ENCODE results near the gene CSF1R. TPM values are rescaled to one million over a fixed set of nuclear protein-coding genes. Genes with fewer than 3 reads are reported as not detected.
A peak's percentile ranks its signal among the peaks of the same experiment; 100 is the strongest.

Gene CSF1R
- total RNA-seq, 8 experiments from 2014 or later = 0.16 to 0.94 (median 0.53) TPM

DNA sequence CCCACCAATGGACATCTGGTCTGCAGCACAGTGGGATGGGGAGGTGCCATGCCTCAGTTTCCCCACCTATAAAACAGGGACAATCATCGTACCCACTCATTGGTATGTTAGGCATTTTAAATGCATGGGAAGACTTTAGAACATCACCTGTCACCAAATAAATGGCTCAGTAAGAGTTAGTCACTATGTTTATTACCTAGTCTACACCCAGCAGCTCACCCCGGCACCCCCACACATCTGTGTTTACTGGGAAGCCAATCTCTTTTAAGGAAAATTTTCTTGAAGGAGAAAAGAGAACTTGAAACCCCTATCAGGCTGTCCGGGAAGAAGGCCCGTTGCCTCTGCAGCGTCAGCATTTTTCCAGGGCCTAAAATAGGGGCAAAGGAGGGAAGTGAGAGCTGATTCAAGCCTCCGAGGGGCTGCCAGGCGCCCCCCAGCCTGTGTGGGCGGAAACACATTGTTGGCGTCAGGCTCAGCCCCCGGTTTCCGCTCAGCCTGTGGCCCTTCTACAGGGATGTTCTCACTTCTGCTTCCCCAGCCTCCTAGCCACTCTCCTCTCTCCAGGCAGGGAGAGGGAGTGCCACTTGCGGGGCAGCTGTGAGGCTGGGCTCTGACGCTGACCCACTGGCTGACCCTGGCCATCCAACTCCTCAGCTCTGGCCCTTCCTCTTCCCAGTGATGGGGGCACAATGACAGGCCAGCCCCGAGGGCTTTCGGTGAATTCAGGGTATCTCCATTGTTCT is 4.6 kb downstream of the CSF1R start:
- H3K4me3 ChIP-seq = no peak overlapping the region
- WGBS, 10 experiments = 0 to 100% (median 43%) methylated on average over 1 to 6 of the region's 15 CpGs; no CpG with 5 or more reads in 1 of the 10 experiments
- peak in 2 of 8 experiments; percentile 23 to 51 for ATAC-seq (replicated peaks in 6 of 8)
- peaks cover 0 to 5% of the 10 kb centered on the region in 2 donors for H3K4me1 ChIP-seq (replicated peaks in 1 of 2)
- H3K27ac ChIP-seq = no peak overlapping the region
- in situ Hi-C loops (cut with MboI; ENCODE audit: low pct_unique_long_range_greater_than_20kb in 2 of 9, low sequenced_read_pairs in 9 of 9, unreplicated experiment in 9 of 9) = no loop called here

DNA sequence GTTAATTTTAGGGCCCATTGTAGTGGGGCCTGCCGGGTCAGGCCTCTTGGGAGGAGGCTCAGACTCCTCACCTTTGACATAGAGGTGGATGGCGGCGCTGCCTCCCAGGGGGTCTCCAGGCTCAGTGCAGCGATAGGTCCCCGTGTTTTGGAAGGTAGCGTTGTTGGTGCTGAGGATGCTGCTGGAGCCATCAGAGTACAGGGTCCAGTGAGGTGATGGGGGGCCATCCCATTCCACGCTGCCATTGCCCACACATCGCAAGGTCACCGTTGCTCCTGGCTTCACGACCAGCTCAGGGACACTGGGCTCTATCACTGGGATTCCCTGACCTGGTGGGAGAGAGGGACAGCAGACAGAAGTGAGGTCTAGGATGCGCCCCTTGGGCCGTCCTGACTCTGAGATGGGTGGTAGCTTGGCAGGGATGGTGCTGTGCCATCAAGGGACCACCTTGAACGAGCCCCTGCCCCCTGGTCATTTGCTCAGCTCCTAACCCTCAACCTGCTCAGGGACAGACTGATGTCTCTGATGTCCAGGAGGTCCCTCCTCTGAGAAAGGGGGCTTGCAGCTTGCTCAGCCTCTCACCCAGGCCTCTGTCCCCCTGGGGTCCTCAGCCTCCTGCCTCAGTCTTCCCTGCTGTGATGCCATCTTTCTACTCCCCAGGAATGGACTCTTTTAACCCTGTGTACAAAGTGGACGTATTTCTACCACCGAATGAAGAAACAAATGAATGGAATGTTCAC is 5.5 kb downstream of the CSF1R start:
- in situ Hi-C loops (cut with MboI; ENCODE audit: low pct_unique_long_range_greater_than_20kb in 2 of 9, low sequenced_read_pairs in 9 of 9, unreplicated experiment in 9 of 9) = no loop called here

DNA sequence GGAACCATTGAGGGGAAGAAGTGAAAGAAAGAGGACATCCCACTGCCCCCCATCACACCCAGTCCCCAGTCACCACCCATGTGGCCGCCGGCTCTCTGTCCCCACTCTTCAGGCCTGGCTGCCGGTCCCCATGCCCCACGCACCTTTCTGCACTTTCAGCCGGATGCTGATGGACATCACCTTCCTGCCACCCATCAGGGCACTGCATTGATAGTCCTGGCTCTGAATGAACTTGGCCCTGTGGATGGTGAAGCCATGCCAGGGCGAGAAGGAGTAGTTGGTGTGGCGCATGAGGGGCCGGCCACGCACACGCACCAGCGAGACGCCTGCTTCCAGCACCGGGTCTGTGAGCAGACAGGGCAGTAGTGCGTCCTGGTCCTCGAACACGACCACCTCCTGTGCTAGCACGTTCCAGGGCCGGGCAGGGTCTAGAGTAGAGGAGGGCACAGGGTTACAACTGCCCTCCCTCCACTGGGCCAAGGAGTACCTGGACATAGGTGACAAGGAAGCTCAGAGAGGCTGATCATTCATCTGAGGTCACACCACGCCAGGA is 6.4 kb downstream of the CSF1R start:
- Histone ChIP-seq H3K4me3 (no peak overlapping the region), H3K27ac (no peak overlapping the region), H3K4me1 (replicated peaks in 1 of 2) (peaks cover 0 to 5% of the 10 kb centered on the region in 2 donors)
- no peak for ATAC-seq (replicated peaks in 6 of 8)
- 91 to 100% (median 91%) methylated on average over 1 to 8 of the region's 19 CpGs; no CpG with 5 or more reads in 6 of the 10 experiments for WGBS, 10 experiments
- in situ Hi-C loops (cut with MboI; ENCODE audit: low pct_unique_long_range_greater_than_20kb in 2 of 9, low sequenced_read_pairs in 9 of 9, unreplicated experiment in 9 of 9) = no loop called here

More for the DNA sequence above, 5.5 kb downstream of the CSF1R start:
- Histone ChIP-seq H3K27ac (no peak overlapping the region), H3K4me1 (replicated peaks in 1 of 2) (peaks cover 0 to 5% of the 10 kb centered on the region in 2 donors), H3K4me3 (no peak overlapping the region)
- ATAC-seq (replicated peaks in 6 of 8) = no peak
- 50 to 87% (median 62%) methylated on average over 2 to 7 of the region's 15 CpGs; no CpG with 5 or more reads in 1 of the 10 experiments for WGBS, 10 experiments

DNA sequence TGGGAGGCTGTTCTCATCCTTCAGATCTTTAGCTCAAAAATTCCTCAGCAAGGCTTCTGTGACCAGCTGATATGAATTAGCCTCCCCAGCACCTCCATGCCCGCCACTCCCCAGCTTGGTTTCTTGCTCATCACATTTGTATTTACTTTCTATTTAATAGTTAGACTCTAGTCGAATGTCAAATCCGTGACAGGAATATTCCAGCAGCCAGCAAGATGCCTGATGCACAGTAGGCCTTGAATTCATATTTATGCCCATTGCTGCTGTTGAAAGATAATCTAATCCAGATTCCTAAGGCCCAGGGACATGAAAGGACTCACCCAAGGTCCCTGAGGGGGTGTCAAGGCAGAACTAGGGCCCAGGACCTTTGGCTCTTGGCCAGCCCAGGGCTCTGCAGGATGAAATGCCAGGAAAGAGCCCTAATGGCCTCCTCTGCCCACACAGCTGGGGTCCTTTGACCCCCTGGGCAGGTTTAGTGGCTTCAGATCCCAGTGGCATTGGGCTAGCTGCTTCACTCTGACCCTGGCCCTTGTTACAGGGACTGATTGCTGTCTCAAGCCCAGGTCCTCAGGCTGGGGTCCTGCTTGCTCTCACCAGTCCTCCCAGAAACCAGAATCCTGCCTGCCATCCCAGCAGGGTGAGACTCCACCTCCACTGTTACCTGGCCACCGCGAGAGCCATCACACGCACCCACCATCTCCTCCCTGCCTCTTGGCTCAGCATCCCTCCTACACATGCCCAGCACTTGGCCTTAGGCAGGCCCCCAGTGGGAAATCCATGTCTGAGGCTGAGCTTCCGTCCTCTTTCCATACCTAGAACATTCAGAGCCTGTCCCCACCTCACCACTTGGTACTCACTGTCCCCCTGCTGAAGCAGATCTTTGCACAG is 7.3 kb downstream of the CSF1R start:
- 7 to 100% (median 61%) methylated on average over 1 to 6 of the region's 7 CpGs; no CpG with 5 or more reads in 1 of the 10 experiments for WGBS, 10 experiments
- H3K4me3 ChIP-seq = no peak overlapping the region
- no peak overlapping the region for H3K27ac ChIP-seq
- peak in 1 of 8 experiments; percentile 26 for ATAC-seq (replicated peaks in 6 of 8)
- in situ Hi-C loops (cut with MboI; ENCODE audit: low pct_unique_long_range_greater_than_20kb in 2 of 9, low sequenced_read_pairs in 9 of 9, unreplicated experiment in 9 of 9) = no loop called here
- H3K4me1 ChIP-seq (replicated peaks in 1 of 2) = peaks cover 0 to 5% of the 10 kb centered on the region in 2 donors

DNA sequence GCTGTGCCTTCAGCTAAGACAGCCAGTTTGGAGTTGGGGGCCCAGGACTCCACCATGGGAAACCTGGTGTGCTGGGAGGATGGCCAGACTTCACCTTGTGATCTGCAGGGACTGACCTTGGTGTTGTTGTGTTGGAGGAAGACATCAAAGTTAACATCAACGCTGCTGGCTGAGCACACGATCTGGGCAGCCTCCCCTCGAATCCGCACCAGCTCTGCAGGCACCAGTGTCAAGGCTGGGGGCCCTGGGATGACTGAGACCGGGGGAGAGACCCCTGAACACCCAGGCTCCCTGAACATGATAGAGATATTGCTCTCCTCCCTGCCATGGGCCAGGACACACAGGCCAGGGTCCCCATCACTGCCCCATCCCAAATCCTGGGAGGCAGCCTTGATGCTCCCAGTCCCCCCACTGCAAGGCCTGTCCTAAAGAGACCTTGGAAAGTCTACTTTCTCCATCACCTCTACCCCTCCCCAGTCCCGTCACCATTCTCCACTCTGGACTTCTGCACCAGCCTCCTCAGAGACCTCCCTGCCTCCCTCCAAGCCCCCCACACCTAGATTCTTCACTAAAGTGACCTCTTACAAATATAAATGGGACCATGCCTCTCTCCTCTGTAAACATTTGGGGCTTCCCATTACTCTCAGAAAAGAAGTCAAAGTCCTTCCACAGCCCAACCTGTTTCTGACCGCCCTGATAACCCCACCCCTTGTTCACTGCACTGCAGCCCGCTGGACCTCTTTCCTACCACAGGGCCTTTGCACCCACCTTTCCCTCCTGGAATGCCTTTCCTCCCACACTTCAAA is 8.2 kb downstream of the CSF1R start:
- in situ Hi-C loops (cut with MboI; ENCODE audit: low pct_unique_long_range_greater_than_20kb in 2 of 9, low sequenced_read_pairs in 9 of 9, unreplicated experiment in 9 of 9) = no loop called here
- Histone ChIP-seq H3K27ac (no peak overlapping the region), H3K4me1 (replicated peaks in 1 of 2) (peaks cover 0 to 5% of the 10 kb centered on the region in 2 donors), H3K4me3 (no peak overlapping the region)
- ATAC-seq (replicated peaks in 6 of 8) = no peak
- 67 to 100% (median 80%) methylated on average over 1 to 6 of the region's 8 CpGs; no CpG with 5 or more reads in 1 of the 10 experiments for whole genome bisulfite sequencing, 10 experiments

DNA sequence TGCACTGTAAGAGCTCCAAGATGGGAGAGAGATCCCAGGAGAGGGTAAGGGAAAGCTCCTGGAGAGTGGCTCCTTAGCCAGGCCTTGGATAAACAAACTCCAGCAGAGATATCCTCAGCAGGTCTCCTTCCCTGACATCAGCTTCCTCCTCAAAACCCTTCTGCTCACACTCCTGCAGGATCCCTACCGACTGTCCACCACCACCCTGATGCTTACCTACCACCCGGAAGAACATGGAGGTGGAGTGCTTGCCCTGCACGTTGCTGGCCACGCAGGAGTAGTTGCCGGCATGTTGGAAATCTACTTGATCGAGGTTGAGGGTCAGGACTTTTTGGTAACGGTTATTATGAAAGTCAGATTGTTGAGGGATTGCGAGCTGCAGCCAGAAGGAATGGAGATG is 9.3 kb downstream of the CSF1R start:
- Histone ChIP-seq H3K4me1 (replicated peaks in 1 of 2) (peaks cover 0 to 4% of the 10 kb centered on the region in 2 donors), H3K4me3 (no peak overlapping the region), H3K27ac (no peak overlapping the region)
- in situ Hi-C loops (cut with MboI; ENCODE audit: low pct_unique_long_range_greater_than_20kb in 2 of 9, low sequenced_read_pairs in 9 of 9, unreplicated experiment in 9 of 9) = no loop called here
- ATAC-seq (replicated peaks in 6 of 8) = no peak
- WGBS, 10 experiments = 80 to 100% (median 85%) methylated on average over 2 to 8 of the region's 8 CpGs; no CpG with 5 or more reads in 4 of the 10 experiments

DNA sequence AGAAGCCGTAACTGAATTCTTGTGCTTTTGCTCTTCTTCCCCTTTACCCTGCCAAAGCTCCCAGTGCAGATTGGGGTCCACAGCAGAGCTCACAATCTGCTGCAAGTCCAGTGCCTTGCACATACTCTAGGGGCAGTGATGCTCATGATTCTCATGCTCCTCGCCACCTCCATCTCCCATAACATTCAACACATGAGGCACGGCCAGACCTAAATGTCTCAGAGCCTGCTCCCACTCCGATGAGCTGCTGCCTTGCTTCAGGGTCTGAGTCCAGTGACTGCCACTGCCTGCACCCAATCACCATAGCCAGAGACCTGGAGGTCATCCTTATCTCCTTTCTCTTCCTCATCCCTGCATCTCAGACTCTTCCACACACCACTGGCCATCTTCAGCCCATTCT is 10.5 kb downstream of the CSF1R start:
- in situ Hi-C loops (cut with MboI; ENCODE audit: low pct_unique_long_range_greater_than_20kb in 2 of 9, low sequenced_read_pairs in 9 of 9, unreplicated experiment in 9 of 9) = no loop called here

DNA sequence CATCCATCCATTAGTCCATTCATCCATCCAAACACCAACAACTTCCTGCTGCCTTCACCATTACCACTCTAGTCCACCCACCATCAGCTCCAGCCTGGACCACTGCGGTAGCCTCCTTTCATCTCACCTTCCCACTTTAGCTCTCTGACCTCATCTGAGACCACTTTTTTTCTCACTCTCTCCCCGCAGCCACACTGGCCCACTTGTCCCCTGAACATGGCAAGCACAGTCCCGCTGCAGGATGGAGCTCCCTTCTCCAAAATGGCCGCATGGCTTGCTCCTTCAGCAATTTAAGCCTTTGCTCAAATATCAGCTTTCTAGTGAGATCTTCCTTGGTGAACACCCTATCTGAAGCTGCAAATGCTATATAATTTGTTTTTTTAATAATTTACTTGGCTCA is 11.1 kb downstream of the CSF1R start:
- in situ Hi-C loops (cut with MboI; ENCODE audit: low pct_unique_long_range_greater_than_20kb in 2 of 9, low sequenced_read_pairs in 9 of 9, unreplicated experiment in 9 of 9) = no loop called here
- H3K4me3 ChIP-seq = no peak overlapping the region
- no peak overlapping the region for H3K27ac ChIP-seq
- ATAC-seq (replicated peaks in 6 of 8) = no peak
- H3K4me1 ChIP-seq (replicated peaks in 1 of 2) = no peaks in the 10 kb centered on the region
- 50 to 80% (median 74%) methylated on average over 1 to 4 of the region's 4 CpGs; no CpG with 5 or more reads in 2 of the 10 experiments for WGBS, 10 experiments

More for the DNA sequence above, 10.5 kb downstream of the CSF1R start:
- H3K4me1 ChIP-seq (replicated peaks in 1 of 2) = no peaks in the 10 kb centered on the region
- 40 to 86% (median 73%) methylated on average over 1 to 2 of the region's 4 CpGs; no CpG with 5 or more reads in 5 of the 10 experiments for WGBS, 10 experiments
- no peak overlapping the region for H3K27ac ChIP-seq
- ATAC-seq (replicated peaks in 6 of 8) = peak in 1 of 8 experiments; percentile 45
- H3K4me3 ChIP-seq = no peak overlapping the region

DNA sequence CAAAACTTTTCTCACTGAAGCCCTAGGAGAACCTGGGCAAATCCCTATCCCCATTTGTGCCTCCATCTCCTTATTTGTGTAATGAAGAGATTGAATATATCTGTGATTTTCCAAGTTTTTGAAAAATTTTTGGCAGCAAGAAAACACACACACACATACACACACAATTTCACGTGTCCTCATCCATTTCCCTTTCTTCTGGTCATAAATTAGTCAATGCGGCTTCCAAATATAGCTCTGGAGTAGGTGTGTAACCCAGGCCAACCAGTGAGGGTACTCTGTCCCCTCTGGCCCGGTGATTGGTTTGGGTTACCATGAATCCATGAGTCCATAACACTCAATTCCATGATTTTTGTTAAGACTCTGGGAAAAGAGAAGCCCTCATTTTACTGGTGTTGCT is 12.7 kb downstream of the CSF1R start:
- no peak overlapping the region for H3K4me3 ChIP-seq
- no peak for ATAC-seq (replicated peaks in 6 of 8)
- 42 to 81% (median 70%) methylated on average over 1 to 3 of the region's 3 CpGs; no CpG with 5 or more reads in 4 of the 10 experiments for WGBS, 10 experiments
- H3K27ac ChIP-seq = no peak overlapping the region
- in situ Hi-C loops (cut with MboI; ENCODE audit: low pct_unique_long_range_greater_than_20kb in 2 of 9, low sequenced_read_pairs in 9 of 9, unreplicated experiment in 9 of 9) = no loop called here
- H3K4me1 ChIP-seq (replicated peaks in 1 of 2) = no peaks in the 10 kb centered on the region

DNA sequence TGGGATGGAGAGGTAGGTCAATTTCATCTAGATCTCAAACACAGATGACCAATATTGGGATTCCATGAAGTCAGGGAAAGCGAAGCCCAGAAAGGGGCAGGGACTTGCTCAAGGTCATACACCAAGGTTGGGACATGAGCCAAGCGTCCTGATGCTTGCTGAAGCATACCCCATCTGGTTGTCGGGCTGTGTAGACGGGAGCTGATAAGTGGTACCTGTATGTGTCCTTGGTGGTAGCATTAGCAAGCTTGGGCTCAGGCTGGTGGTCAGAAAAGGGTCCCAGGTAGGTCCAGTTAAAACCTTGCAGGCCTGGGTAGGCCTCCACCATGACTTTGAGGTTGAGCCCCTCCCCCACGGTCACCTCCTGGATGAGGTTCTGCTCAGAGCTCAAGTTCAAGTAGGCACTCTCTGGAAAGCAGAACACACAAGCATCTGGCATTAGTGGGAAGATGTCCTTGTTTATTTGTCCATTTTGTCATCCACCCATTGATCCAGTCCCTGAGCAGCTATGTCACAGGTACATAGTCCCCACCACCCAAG is 13.2 kb downstream of the CSF1R start:
- H3K27ac ChIP-seq = no peak overlapping the region
- in situ Hi-C loops (cut with MboI; ENCODE audit: low pct_unique_long_range_greater_than_20kb in 2 of 9, low sequenced_read_pairs in 9 of 9, unreplicated experiment in 9 of 9) = no loop called here
- H3K4me1 ChIP-seq (replicated peaks in 1 of 2) = no peaks in the 10 kb centered on the region
- no peak overlapping the region for H3K4me3 ChIP-seq
- WGBS, 10 experiments = 0 to 82% (median 59%) methylated on average over 1 to 4 of the region's 5 CpGs; no CpG with 5 or more reads in 3 of the 10 experiments
- no peak for ATAC-seq (replicated peaks in 6 of 8)

DNA sequence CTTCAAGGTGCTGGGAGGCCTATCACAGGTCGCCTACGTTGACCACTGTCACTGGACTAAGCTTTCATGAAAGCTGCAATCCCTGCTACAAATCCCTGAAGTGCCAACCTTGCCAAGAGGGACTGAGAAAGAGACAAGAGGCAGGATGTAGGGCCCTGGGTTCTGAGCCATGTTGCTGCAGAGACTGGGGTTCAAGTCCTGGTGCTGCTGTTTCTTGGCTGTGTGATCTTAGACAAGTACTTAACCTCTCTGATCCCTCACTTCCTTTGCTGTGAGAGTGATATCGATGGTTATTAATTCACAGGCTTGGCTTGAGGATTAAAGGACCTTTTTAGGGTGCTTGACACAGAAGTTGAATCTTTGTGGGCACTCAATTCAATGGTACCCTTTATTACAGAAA is 15.5 kb downstream of the CSF1R start:
- H3K27ac ChIP-seq = no peak overlapping the region
- no peaks in the 10 kb centered on the region for H3K4me1 ChIP-seq (replicated peaks in 1 of 2)
- no peak for ATAC-seq (replicated peaks in 6 of 8)
- no peak overlapping the region for H3K4me3 ChIP-seq
- WGBS, 10 experiments = 75 to 100% (median 89%) methylated on average over 1 to 3 of the region's 3 CpGs; no CpG with 5 or more reads in 4 of the 10 experiments
- in situ Hi-C loops (cut with MboI; ENCODE audit: low pct_unique_long_range_greater_than_20kb in 2 of 9, low sequenced_read_pairs in 9 of 9, unreplicated experiment in 9 of 9) = no loop called here
